ENCODE measurements around the gene CDH13.

Gene CDH13

DNA sequence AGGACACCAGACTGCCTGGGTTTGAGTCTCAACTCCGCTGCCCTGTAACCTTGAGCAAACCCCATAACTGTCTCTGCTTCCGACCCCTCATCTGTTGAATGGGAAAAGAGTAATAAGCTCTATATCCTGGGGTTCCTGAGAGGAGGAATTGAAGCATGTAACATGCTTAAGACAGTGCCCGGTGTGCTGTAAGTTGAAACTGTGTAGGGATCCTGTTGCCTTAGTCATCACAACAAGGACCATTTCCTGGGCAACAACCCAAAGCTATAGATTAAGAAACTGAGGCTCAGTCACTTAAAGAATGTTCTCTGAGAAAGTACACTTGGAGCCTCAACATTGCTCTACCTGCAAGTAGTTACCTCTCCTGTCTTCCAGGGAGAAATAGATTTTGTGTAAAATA is 23.0 kb downstream of the CDH13 start:
- H3K36me3 ChIP-seq (ENCODE audit: control insufficient read depth in 5 of 5, insufficient read depth in 5 of 5, low read length in 5 of 5): no peaks in the 10 kb centered on the region
- H3K4me3 ChIP-seq (ENCODE audit: low read depth in 1 of 5, low read length in 5 of 5): no peak overlapping the region
- no peak overlapping the region for H3K9ac ChIP-seq (ENCODE audit: low read length in 5 of 5)
- no peak overlapping the region for H3K27ac ChIP-seq (ENCODE audit: low read depth, low read length)
- no peaks in the 10 kb centered on the region for H3K27me3 ChIP-seq (ENCODE audit: control insufficient read depth in 5 of 5, insufficient read depth in 4 of 5, low read length in 5 of 5)
- peaks cover 0 to 30% (median 7%) of the 10 kb centered on the region in 5 donors for H3K4me1 ChIP-seq (ENCODE audit: control insufficient read depth in 5 of 5, insufficient read depth in 5 of 5, low read length in 5 of 5)
- H3K9me3 ChIP-seq (ENCODE audit: control insufficient read depth in 5 of 5, low read length in 5 of 5): no peaks in the 10 kb centered on the region

DNA sequence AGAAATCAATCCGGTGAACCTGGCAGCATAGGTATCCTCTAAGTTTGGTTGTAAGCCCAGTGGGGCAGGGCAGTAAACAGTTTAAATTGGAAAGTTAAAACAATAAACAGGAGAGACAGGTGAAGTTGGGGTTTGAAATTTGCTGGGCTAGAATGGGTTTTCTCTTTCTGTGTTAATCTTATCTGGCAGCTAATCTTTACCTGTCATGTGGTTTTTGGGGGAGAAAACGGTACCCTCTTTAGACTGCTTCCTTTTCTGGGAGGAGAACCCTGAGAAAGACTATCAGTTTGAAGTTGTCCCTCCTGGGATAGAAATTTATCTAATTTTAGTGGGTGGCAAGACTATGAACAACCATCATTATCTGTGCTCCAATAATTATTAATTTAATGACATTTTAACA is 24.0 kb downstream of the CDH13 start:
- Histone ChIP-seq H3K9ac (ENCODE audit: low read length in 5 of 5) (no peak overlapping the region), H3K27me3 (ENCODE audit: control insufficient read depth in 5 of 5, insufficient read depth in 4 of 5, low read length in 5 of 5) (no peaks in the 10 kb centered on the region), H3K4me1 (ENCODE audit: control insufficient read depth in 5 of 5, insufficient read depth in 5 of 5, low read length in 5 of 5) (peaks cover 0 to 40% (median 7%) of the 10 kb centered on the region in 5 donors), H3K4me3 (ENCODE audit: low read depth in 1 of 5, low read length in 5 of 5) (no peak overlapping the region), H3K36me3 (ENCODE audit: control insufficient read depth in 5 of 5, insufficient read depth in 5 of 5, low read length in 5 of 5) (no peaks in the 10 kb centered on the region), H3K27ac (ENCODE audit: low read depth, low read length) (no peak overlapping the region), H3K9me3 (ENCODE audit: control insufficient read depth in 5 of 5, low read length in 5 of 5) (no peaks in the 10 kb centered on the region)

GRCh38 chr16:82651921-82652601 is 25.3 kb downstream of the CDH13 start:
- Histone ChIP-seq H3K27me3 (ENCODE audit: control insufficient read depth in 5 of 5, insufficient read depth in 4 of 5, low read length in 5 of 5) (no peaks in the 10 kb centered on the region), H3K27ac (ENCODE audit: low read depth, low read length) (no peak overlapping the region), H3K4me3 (ENCODE audit: low read depth in 1 of 5, low read length in 5 of 5) (peak overlapping the region in 2 of 5 donors; percentile 28 to 36), H3K9me3 (ENCODE audit: control insufficient read depth in 5 of 5, low read length in 5 of 5) (no peaks in the 10 kb centered on the region), H3K36me3 (ENCODE audit: control insufficient read depth in 5 of 5, insufficient read depth in 5 of 5, low read length in 5 of 5) (no peaks in the 10 kb centered on the region), H3K4me1 (ENCODE audit: control insufficient read depth in 5 of 5, insufficient read depth in 5 of 5, low read length in 5 of 5) (peaks cover 0 to 38% (median 7%) of the 10 kb centered on the region in 5 donors), H3K9ac (ENCODE audit: low read length in 5 of 5) (no peak overlapping the region)

GRCh38 chr16:82652826-82653225 is 26.1 kb downstream of the CDH13 start:
- Histone ChIP-seq H3K4me3 (ENCODE audit: low read depth in 1 of 5, low read length in 5 of 5) (no peak overlapping the region), H3K9ac (ENCODE audit: low read length in 5 of 5) (no peak overlapping the region), H3K27me3 (ENCODE audit: control insufficient read depth in 5 of 5, insufficient read depth in 4 of 5, low read length in 5 of 5) (no peaks in the 10 kb centered on the region), H3K9me3 (ENCODE audit: control insufficient read depth in 5 of 5, low read length in 5 of 5) (no peaks in the 10 kb centered on the region), H3K36me3 (ENCODE audit: control insufficient read depth in 5 of 5, insufficient read depth in 5 of 5, low read length in 5 of 5) (no peaks in the 10 kb centered on the region), H3K4me1 (ENCODE audit: control insufficient read depth in 5 of 5, insufficient read depth in 5 of 5, low read length in 5 of 5) (peaks cover 0 to 40% (median 7%) of the 10 kb centered on the region in 5 donors), H3K27ac (ENCODE audit: low read depth, low read length) (no peak overlapping the region)

- H3K9ac ChIP-seq (ENCODE audit: low read length in 5 of 5): peak overlapping the region in 1 of 5 donors; percentile 3
- no peak overlapping the region for H3K4me3 ChIP-seq (ENCODE audit: low read depth in 1 of 5, low read length in 5 of 5)
- no peak overlapping the region for H3K27ac ChIP-seq (ENCODE audit: low read depth, low read length)
- no peaks in the 10 kb centered on the region for H3K36me3 ChIP-seq (ENCODE audit: control insufficient read depth in 5 of 5, insufficient read depth in 5 of 5, low read length in 5 of 5)
- H3K27me3 ChIP-seq (ENCODE audit: control insufficient read depth in 5 of 5, insufficient read depth in 4 of 5, low read length in 5 of 5): no peaks in the 10 kb centered on the region
- H3K9me3 ChIP-seq (ENCODE audit: control insufficient read depth in 5 of 5, low read length in 5 of 5): no peaks in the 10 kb centered on the region
- peaks cover 0 to 40% (median 7%) of the 10 kb centered on the region in 5 donors for H3K4me1 ChIP-seq (ENCODE audit: control insufficient read depth in 5 of 5, insufficient read depth in 5 of 5, low read length in 5 of 5)
These were observed 27.1 kb downstream of the CDH13 start for GRCh38 chr16:82653550-82654511.

DNA sequence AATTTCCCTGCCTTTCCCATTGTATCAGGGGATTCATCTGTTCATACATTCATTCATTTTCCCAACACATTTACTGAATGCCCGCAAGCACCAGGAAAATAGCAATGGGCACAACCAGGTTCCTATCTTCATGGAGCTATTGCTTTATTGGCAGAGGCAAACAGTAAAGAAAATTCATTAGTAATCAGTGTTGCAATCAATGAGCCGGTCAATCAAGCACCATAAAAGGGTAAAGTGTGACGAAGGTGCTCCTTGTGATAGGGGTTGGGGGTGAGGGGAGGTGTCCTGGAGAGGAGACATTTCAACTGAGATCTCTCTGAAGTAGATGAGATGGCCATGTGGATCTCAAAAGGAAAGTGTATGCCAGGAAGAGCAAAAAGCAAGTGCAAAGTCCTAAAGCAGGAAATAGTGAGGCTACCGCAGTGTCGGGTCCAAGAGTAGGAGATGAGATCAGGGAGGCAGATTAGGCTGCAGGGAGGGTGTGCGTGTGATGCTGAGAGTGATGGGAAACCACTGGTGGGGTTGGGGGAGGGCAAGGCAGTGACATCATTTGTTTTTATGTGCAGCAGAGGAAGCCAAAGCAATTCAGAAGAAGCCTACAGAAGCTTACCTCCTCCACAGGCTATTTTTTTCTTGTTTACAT is 28.4 kb downstream of the CDH13 start:
- Histone ChIP-seq H3K27ac (ENCODE audit: low read depth, low read length) (no peak overlapping the region), H3K36me3 (ENCODE audit: control insufficient read depth in 5 of 5, insufficient read depth in 5 of 5, low read length in 5 of 5) (no peaks in the 10 kb centered on the region), H3K4me1 (ENCODE audit: control insufficient read depth in 5 of 5, insufficient read depth in 5 of 5, low read length in 5 of 5) (peaks cover 0 to 40% (median 7%) of the 10 kb centered on the region in 5 donors), H3K4me3 (ENCODE audit: low read depth in 1 of 5, low read length in 5 of 5) (no peak overlapping the region), H3K9me3 (ENCODE audit: control insufficient read depth in 5 of 5, low read length in 5 of 5) (no peaks in the 10 kb centered on the region), H3K9ac (ENCODE audit: low read length in 5 of 5) (no peak overlapping the region), H3K27me3 (ENCODE audit: control insufficient read depth in 5 of 5, insufficient read depth in 4 of 5, low read length in 5 of 5) (peaks cover 0 to 2% (median 0%) of the 10 kb centered on the region in 5 donors)

- H3K36me3 ChIP-seq (ENCODE audit: control insufficient read depth in 5 of 5, insufficient read depth in 5 of 5, low read length in 5 of 5): no peaks in the 10 kb centered on the region
- H3K4me1 ChIP-seq (ENCODE audit: control insufficient read depth in 5 of 5, insufficient read depth in 5 of 5, low read length in 5 of 5): peaks cover 0 to 40% (median 7%) of the 10 kb centered on the region in 5 donors
- H3K9ac ChIP-seq (ENCODE audit: low read length in 5 of 5): no peak overlapping the region
- H3K9me3 ChIP-seq (ENCODE audit: control insufficient read depth in 5 of 5, low read length in 5 of 5): no peaks in the 10 kb centered on the region
- no peak overlapping the region for H3K4me3 ChIP-seq (ENCODE audit: low read depth in 1 of 5, low read length in 5 of 5)
- H3K27ac ChIP-seq (ENCODE audit: low read depth, low read length): no peak overlapping the region
- H3K27me3 ChIP-seq (ENCODE audit: control insufficient read depth in 5 of 5, insufficient read depth in 4 of 5, low read length in 5 of 5): peaks cover 0 to 2% (median 0%) of the 10 kb centered on the region in 5 donors
These were observed 29.1 kb downstream of the CDH13 start for GRCh38 chr16:82655720-82656490.

DNA sequence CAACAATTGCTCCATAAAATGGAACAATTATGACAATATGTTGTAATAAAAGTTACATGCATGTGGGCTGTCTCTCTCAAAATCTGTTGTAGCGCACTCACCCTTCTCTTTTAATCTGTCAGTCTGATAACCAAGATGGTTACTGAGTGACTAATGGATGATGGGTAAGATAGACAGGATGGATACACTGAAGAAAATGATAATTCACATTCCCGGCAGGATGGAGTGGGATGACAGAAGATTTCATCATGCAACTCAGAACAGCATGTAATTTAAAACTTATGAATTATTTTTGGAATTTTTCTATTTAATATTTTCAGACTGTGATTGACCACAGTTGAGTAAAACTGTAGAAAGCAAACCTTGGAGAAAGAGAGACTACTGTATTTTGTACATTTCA is 30.5 kb downstream of the CDH13 start:
- H3K27ac ChIP-seq (ENCODE audit: low read depth, low read length): no peak overlapping the region
- no peak overlapping the region for H3K4me3 ChIP-seq (ENCODE audit: low read depth in 1 of 5, low read length in 5 of 5)
- H3K4me1 ChIP-seq (ENCODE audit: control insufficient read depth in 5 of 5, insufficient read depth in 5 of 5, low read length in 5 of 5): peaks cover 0 to 34% (median 7%) of the 10 kb centered on the region in 5 donors
- no peaks in the 10 kb centered on the region for H3K36me3 ChIP-seq (ENCODE audit: control insufficient read depth in 5 of 5, insufficient read depth in 5 of 5, low read length in 5 of 5)
- H3K9ac ChIP-seq (ENCODE audit: low read length in 5 of 5): no peak overlapping the region
- peaks cover 0 to 2% (median 0%) of the 10 kb centered on the region in 5 donors for H3K27me3 ChIP-seq (ENCODE audit: control insufficient read depth in 5 of 5, insufficient read depth in 4 of 5, low read length in 5 of 5)
- H3K9me3 ChIP-seq (ENCODE audit: control insufficient read depth in 5 of 5, low read length in 5 of 5): no peaks in the 10 kb centered on the region

DNA sequence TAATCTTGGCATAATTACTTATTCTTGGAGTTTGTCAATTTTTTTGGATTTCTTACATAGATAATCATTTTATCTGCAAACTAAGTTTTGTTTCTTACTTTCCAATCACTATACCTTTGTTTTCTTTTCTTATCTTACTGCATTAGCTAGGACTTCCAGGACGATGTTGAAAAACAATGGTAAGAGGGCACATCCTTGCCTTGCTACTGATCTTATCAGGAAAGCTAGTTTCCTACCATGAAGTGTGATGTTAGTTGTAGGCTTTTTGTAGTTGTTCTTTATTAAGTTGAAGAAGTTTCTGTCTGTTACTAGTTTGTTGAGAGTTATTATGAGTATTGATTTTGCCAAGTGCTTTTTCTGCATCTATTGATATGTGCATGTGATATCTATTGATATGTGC is 31.0 kb downstream of the CDH13 start:
- Histone ChIP-seq H3K4me1 (ENCODE audit: control insufficient read depth in 5 of 5, insufficient read depth in 5 of 5, low read length in 5 of 5) (peaks cover 0 to 32% (median 7%) of the 10 kb centered on the region in 5 donors), H3K4me3 (ENCODE audit: low read depth in 1 of 5, low read length in 5 of 5) (no peak overlapping the region), H3K9me3 (ENCODE audit: control insufficient read depth in 5 of 5, low read length in 5 of 5) (no peaks in the 10 kb centered on the region), H3K9ac (ENCODE audit: low read length in 5 of 5) (no peak overlapping the region), H3K27ac (ENCODE audit: low read depth, low read length) (no peak overlapping the region), H3K36me3 (ENCODE audit: control insufficient read depth in 5 of 5, insufficient read depth in 5 of 5, low read length in 5 of 5) (no peaks in the 10 kb centered on the region), H3K27me3 (ENCODE audit: control insufficient read depth in 5 of 5, insufficient read depth in 4 of 5, low read length in 5 of 5) (peaks cover 0 to 2% (median 0%) of the 10 kb centered on the region in 5 donors)
